ENCODE measurements around the gene OGFOD3. TPM values are rescaled to one million over a fixed set of nuclear protein-coding genes. Genes with fewer than 3 reads are reported as not detected.

The OGFOD3 gene
- total and polyA plus RNA-seq, 2 experiments from 2014 or later: 25.7 to 30.5 TPM

DNA sequence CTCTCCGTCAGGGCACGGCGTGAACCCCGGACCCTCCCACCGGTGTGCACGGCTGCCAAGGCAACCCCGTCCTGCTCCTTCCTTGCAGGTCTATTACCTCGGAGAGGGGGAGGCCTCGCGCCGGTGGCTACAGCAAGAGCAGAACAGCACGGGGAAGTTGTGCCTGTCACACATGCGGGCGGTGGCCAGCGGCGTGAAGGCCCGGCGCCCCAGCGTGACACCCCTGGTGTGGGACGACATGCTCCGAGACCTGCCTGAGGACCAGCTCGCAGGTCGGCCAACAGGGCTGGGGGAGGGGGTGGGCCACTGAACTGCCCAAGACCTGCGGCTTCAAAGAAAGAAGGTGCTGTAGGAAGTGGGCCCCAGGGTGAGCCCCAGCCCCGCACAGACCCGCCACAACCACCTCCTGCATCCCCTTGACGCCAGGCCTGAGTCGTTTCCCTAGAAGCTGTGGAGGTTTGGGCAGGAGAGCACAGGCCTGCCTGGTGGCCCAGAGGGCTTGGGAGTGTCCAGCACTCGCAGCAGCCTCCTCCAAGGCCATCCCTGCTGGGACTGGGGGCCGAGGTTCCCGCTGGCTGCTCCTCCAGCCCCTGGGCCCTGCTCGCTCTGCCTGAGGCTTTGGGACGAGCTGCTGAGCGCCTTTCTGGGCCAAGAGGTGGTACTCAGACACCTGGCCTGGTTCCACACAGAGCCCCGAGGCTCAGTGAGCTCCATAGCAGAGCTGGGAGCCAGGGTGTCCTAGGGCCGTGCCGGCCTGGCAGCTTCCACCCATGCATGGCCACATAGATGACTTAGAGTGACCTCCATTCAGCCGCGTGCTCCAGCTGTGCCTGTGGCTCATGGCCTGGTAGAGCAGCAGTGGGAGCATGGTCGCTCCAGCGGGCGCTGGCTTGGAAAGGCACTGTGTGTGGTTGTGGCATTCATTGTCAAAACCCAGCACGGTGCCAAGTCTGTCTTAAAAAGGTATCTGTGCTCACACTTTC, 17.5 kb upstream of the OGFOD3 start:
- no peak for DNase-seq (ENCODE audit: low spot score)
- H2AFZ ChIP-seq: no peak overlapping the region
- H3K4me2 ChIP-seq: no peak overlapping the region
- H3K36me3 ChIP-seq (replicated peaks; ENCODE audit: insufficient read depth, low read depth): no peaks in the 10 kb centered on the region
- H3K79me2 ChIP-seq: no peaks in the 10 kb centered on the region
- H3K4me1 ChIP-seq (ENCODE audit: insufficient read depth): no peaks in the 10 kb centered on the region
- no peak overlapping the region for H3K4me3 ChIP-seq
- no peaks in the 10 kb centered on the region for H3K9me2 ChIP-seq (replicated peaks; ENCODE audit: insufficient read depth)
- no peaks in the 10 kb centered on the region for H3K27me3 ChIP-seq
- no peaks in the 10 kb centered on the region for H4K20me1 ChIP-seq (ENCODE audit: insufficient read depth, poor library complexity, severe bottlenecking)
- no peaks in the 10 kb centered on the region for H3K9me3 ChIP-seq (ENCODE audit: low read depth)
- H3K27ac ChIP-seq: no peak overlapping the region
- WGBS (ENCODE audit: low lambda C conversion rate, missing lambda C conversion rate): 92% methylated on average over 38 of the region's 43 CpGs
- TF ChIP-seq, protein P1, sequence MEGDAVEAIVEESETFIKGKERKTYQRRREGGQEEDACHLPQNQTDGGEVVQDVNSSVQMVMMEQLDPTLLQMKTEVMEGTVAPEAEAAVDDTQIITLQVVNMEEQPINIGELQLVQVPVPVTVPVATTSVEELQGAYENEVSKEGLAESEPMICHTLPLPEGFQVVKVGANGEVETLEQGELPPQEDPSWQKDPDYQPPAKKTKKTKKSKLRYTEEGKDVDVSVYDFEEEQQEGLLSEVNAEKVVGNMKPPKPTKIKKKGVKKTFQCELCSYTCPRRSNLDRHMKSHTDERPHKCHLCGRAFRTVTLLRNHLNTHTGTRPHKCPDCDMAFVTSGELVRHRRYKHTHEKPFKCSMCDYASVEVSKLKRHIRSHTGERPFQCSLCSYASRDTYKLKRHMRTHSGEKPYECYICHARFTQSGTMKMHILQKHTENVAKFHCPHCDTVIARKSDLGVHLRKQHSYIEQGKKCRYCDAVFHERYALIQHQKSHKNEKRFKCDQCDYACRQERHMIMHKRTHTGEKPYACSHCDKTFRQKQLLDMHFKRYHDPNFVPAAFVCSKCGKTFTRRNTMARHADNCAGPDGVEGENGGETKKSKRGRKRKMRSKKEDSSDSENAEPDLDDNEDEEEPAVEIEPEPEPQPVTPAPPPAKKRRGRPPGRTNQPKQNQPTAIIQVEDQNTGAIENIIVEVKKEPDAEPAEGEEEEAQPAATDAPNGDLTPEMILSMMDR (IDR thresholded peaks at IDR 0.05; ENCODE audit: poor library complexity): no peak

GRCh38 chr17:82435103-82435502, 16.7 kb upstream of the OGFOD3 start:
- Histone ChIP-seq H3K9me2 (replicated peaks; ENCODE audit: insufficient read depth) (no peaks in the 10 kb centered on the region), H3K79me2 (no peaks in the 10 kb centered on the region), H4K20me1 (ENCODE audit: insufficient read depth, poor library complexity, severe bottlenecking) (no peaks in the 10 kb centered on the region), H3K4me3 (no peak overlapping the region), H3K27ac (no peak overlapping the region), H3K27me3 (no peaks in the 10 kb centered on the region), H3K4me1 (ENCODE audit: insufficient read depth) (no peaks in the 10 kb centered on the region), H3K9me3 (ENCODE audit: low read depth) (no peaks in the 10 kb centered on the region), H2AFZ (no peak overlapping the region), H3K36me3 (replicated peaks; ENCODE audit: insufficient read depth, low read depth) (no peaks in the 10 kb centered on the region), H3K4me2 (no peak overlapping the region)
- TF ChIP-seq, protein P1 (IDR thresholded peaks at IDR 0.05; ENCODE audit: poor library complexity): no peak
- no peak for TF ChIP-seq EZH2 (IDR thresholded peaks at IDR 0.05; ENCODE audit: borderline replicate concordance)
- TF ChIP-seq EZH2phosphoT487 (IDR thresholded peaks at IDR 0.05; ENCODE audit: low read depth, severe bottlenecking, unreplicated experiment): no peak
- 92% methylated on average over 12 of the region's 12 CpGs for WGBS (ENCODE audit: low lambda C conversion rate, missing lambda C conversion rate)
- DNase-seq (ENCODE audit: low spot score): no peak

DNA sequence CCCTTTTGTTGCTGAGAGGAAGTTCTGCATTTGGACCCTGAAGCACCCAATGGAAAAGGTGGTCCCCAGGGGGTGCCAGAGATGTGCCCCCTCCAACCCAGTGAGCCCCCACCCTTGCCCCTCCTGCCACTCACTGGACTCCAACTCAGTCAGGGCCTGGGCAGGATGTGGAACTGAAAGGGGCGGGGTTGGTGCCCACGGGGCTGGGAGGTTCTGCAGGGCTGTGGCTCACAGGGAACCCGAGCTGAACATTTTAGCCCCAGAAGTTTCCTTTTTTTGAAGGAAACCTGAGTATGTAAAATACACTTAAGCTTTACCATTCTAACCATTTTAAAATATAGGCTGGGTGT, 15.8 kb upstream of the OGFOD3 start:
- Histone ChIP-seq H3K9me2 (replicated peaks; ENCODE audit: insufficient read depth) (no peaks in the 10 kb centered on the region), H3K27me3 (no peaks in the 10 kb centered on the region), H3K36me3 (replicated peaks; ENCODE audit: insufficient read depth, low read depth) (no peaks in the 10 kb centered on the region), H2AFZ (no peak overlapping the region), H3K79me2 (no peaks in the 10 kb centered on the region), H3K9me3 (ENCODE audit: low read depth) (no peaks in the 10 kb centered on the region), H4K20me1 (ENCODE audit: insufficient read depth, poor library complexity, severe bottlenecking) (no peaks in the 10 kb centered on the region), H3K4me3 (no peak overlapping the region), H3K27ac (no peak overlapping the region), H3K4me2 (no peak overlapping the region), H3K4me1 (ENCODE audit: insufficient read depth) (no peaks in the 10 kb centered on the region)
- DNase-seq (ENCODE audit: low spot score): no peak
- no peak for TF ChIP-seq EZH2phosphoT487 (IDR thresholded peaks at IDR 0.05; ENCODE audit: low read depth, severe bottlenecking, unreplicated experiment)
- no peak for TF ChIP-seq EZH2 (IDR thresholded peaks at IDR 0.05; ENCODE audit: borderline replicate concordance)
- TF ChIP-seq, protein P1 (IDR thresholded peaks at IDR 0.05; ENCODE audit: poor library complexity): no peak
- WGBS (ENCODE audit: low lambda C conversion rate, missing lambda C conversion rate): 81% methylated on average over 3 of the region's 3 CpGs

All from hepatocyte (in vitro differentiated cells).